ENCODE measurements around the gene GRAP2.

Gene GRAP2

DNA sequence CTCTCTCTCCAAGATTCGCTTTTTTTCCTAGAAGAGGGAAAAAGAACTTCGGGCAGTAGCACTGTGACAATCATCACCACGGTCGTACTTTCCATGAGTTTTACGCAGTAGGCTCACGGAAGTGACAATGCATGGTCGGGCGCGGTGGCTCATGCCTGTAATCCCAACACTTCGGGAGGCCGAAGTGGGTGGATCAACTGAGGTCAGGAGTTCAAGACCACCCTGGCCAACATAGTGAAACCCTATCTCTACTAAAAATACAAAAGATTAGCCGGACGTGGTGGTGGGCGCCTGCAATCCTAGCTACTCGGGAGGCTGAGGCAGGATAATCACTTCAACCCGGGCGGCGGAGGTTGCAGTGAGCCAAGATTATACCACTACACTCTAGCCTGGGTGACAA, 23.4 kb downstream of the GRAP2 start:
- TF ChIP-seq, protein P1, sequence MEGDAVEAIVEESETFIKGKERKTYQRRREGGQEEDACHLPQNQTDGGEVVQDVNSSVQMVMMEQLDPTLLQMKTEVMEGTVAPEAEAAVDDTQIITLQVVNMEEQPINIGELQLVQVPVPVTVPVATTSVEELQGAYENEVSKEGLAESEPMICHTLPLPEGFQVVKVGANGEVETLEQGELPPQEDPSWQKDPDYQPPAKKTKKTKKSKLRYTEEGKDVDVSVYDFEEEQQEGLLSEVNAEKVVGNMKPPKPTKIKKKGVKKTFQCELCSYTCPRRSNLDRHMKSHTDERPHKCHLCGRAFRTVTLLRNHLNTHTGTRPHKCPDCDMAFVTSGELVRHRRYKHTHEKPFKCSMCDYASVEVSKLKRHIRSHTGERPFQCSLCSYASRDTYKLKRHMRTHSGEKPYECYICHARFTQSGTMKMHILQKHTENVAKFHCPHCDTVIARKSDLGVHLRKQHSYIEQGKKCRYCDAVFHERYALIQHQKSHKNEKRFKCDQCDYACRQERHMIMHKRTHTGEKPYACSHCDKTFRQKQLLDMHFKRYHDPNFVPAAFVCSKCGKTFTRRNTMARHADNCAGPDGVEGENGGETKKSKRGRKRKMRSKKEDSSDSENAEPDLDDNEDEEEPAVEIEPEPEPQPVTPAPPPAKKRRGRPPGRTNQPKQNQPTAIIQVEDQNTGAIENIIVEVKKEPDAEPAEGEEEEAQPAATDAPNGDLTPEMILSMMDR (IDR thresholded peaks at IDR 0.05; ENCODE audit: low read depth, low read length): no peak
- TF ChIP-seq POLR2A (IDR thresholded peaks at IDR 0.05; ENCODE audit: extremely low read depth, insufficient read length): no peak
- TF ChIP-seq MYC (IDR thresholded peaks at IDR 0.05; ENCODE audit: low read depth, low read length): no peak
- TF ChIP-seq, protein P2, sequence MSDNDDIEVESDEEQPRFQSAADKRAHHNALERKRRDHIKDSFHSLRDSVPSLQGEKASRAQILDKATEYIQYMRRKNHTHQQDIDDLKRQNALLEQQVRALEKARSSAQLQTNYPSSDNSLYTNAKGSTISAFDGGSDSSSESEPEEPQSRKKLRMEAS (IDR thresholded peaks at IDR 0.05; ENCODE audit: low read depth, low read length): no peak
- DNase-seq (ENCODE audit: low read depth): no peak
- H3K4me3 ChIP-seq (ENCODE audit: low read depth, low read length): no peak overlapping the region

DNA sequence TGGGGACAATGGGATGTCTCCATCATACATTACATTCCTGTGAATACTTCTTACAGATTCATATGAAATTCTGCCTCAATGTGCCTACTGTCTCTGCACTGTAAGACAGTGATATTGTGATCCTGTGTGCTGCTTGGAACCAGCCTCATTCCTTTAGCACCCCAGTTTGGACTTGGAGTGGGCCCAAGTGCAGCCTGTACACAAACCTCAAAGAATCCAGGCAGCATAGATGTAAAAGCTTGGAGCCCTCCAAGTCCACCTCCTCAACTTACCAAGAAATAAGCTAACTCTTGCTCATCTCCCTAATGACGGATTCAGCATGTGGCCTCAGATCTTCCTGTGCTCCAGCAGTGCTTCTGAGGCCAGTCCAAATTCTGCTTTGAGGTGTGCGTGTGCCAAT, 24.4 kb downstream of the GRAP2 start:
- no peak for DNase-seq (ENCODE audit: low read depth)
- TF ChIP-seq, protein P2 (IDR thresholded peaks at IDR 0.05; ENCODE audit: low read depth, low read length): no peak
- TF ChIP-seq POLR2A (IDR thresholded peaks at IDR 0.05; ENCODE audit: extremely low read depth, insufficient read length) (no peak), MYC (IDR thresholded peaks at IDR 0.05; ENCODE audit: low read depth, low read length) (no peak)
- TF ChIP-seq, protein P1 (IDR thresholded peaks at IDR 0.05; ENCODE audit: low read depth, low read length): no peak
- no peak overlapping the region for H3K4me3 ChIP-seq (ENCODE audit: low read depth, low read length)

DNA sequence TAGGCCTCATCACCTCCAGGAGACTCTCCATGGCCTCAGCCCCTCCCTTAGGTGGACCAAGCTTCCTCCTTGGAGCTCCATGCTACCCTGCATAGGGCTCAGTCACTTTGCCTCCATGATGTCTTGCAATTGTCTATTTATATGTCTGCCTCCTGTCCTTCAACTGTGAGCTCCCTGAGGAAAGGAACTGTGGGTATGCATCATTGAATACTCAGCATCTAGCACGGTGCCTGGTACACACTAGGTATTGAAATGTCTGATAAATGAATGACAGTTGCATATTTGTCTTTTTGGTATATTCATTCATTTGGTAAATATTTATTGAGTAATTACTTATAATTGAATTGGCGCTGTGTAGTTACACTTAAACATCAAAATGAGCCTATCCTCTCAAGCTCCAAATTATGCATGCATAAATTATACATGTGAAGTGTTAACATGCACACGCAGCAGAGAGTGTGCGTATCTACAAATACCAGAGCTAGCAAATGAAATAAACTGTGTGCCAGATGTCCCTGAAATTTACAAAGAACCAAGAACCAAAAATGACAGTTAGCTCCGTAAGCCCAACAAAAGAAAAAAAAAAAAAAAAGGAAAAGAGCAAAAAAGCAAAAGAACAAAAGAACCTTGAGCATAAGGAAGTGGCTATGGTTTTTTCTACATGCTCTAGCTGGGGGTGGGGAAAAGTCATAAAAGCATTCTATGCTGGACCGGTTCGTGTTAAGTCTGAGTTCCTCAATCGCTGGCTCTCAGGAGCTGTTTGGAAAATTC, 25.2 kb downstream of the GRAP2 start:
- no peak overlapping the region for H3K4me3 ChIP-seq (ENCODE audit: low read depth, low read length)
- TF ChIP-seq, protein P2 (IDR thresholded peaks at IDR 0.05; ENCODE audit: low read depth, low read length): no peak
- TF ChIP-seq POLR2A (IDR thresholded peaks at IDR 0.05; ENCODE audit: extremely low read depth, insufficient read length): no peak
- TF ChIP-seq, protein P1 (IDR thresholded peaks at IDR 0.05; ENCODE audit: low read depth, low read length): no peak
- no peak for TF ChIP-seq MYC (IDR thresholded peaks at IDR 0.05; ENCODE audit: low read depth, low read length)
- no peak for DNase-seq (ENCODE audit: low read depth)

DNA sequence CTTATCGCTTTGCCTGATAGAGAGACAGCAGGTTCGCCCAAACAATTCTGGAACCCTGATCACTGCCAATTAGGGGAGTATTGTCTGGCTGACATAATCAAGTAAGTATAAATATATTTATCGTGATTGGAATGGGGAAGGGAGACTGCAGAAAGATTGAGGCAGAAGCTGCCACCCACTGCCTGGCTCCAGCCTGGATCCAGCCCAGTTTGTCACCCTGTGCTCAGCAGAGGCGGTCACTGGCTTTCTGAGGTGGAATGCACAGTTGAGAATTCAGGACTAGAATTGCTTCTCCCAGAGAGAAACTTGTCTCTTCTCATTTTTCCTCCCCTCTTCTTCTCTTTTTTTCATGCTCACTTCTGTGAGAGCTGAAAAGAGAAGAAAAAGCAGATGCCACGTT, 25.9 kb downstream of the GRAP2 start:
- no peak overlapping the region for H3K4me3 ChIP-seq (ENCODE audit: low read depth, low read length)
- TF ChIP-seq, protein P2 (IDR thresholded peaks at IDR 0.05; ENCODE audit: low read depth, low read length): no peak
- TF ChIP-seq POLR2A (IDR thresholded peaks at IDR 0.05; ENCODE audit: extremely low read depth, insufficient read length): no peak
- TF ChIP-seq, protein P1 (IDR thresholded peaks at IDR 0.05; ENCODE audit: low read depth, low read length): no peak
- no peak for TF ChIP-seq MYC (IDR thresholded peaks at IDR 0.05; ENCODE audit: low read depth, low read length)
- no peak for DNase-seq (ENCODE audit: low read depth)

DNA sequence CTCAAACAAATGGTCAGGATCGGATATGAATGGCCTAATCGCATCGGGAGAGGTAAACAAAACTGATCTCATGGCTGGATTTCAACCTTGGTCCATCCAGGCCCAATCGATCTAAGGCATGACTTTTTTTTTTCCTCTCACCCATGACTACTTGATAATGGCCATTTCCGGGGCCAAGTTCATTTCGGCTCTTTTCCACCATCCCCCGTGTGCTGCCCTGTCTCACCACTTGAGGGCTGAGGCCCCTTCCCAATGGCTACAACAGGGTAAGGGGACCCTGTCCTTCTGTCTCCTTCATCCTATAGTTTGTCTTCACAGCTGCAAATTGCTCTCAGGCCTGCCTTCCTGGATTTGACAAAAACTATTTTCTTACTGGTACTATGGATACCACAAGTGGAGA, 26.7 kb downstream of the GRAP2 start:
- no peak for TF ChIP-seq POLR2A (IDR thresholded peaks at IDR 0.05; ENCODE audit: extremely low read depth, insufficient read length)
- TF ChIP-seq, protein P1 (IDR thresholded peaks at IDR 0.05; ENCODE audit: low read depth, low read length): peak; percentile 18
- peak; percentile 4 for DNase-seq (ENCODE audit: low read depth)
- no peak overlapping the region for H3K4me3 ChIP-seq (ENCODE audit: low read depth, low read length)
